Activated naive CD8-positive, alpha-beta T cell treated with anti-CD3 and anti-CD28 coated beads, Interleukin-2, amount 50 U/mL, for 24 hours (primary cell): ENCODE measurements around the gene GALE.
"Not testable (repeated sequence)": the region's sequence is repeated elsewhere in the genome, so short reads cannot be mapped to it uniquely, and the experiment has no call there.

Source experiments
- ATAC-seq: fragments of 150-1000 bp; cut with Tn5 transposase; one replicate; pipeline ENCODE4 v1.10.0; 2021
- DNase-seq: peaks from one replicate; pipeline ENCODE4 v3.0.0; 2021
- H3K27ac Mint-ChIP-seq: one replicate; pipeline ENCODE4 v1.8.0; 2021; ENCODE audit warnings: mild to moderate bottlenecking, mixed read lengths
- H3K27me3 Mint-ChIP-seq: one replicate; pipeline ENCODE4 v1.8.0; 2021; ENCODE audit warnings: mixed read lengths
- H3K36me3 Mint-ChIP-seq: one replicate; pipeline ENCODE4 v1.8.0; 2021; ENCODE audit warnings: low read depth, mixed read lengths
- H3K4me1 Mint-ChIP-seq: one replicate; pipeline ENCODE4 v1.8.0; 2021; ENCODE audit warnings: mixed read lengths
- H3K4me3 Mint-ChIP-seq: one replicate; pipeline ENCODE4 v1.8.0; 2021; ENCODE audit warnings: mild to moderate bottlenecking, moderate library complexity, mixed read lengths
- H3K9me3 Mint-ChIP-seq: one replicate; pipeline ENCODE4 v1.8.0; 2021; ENCODE audit warnings: mixed read lengths

The GALE gene

DNA sequence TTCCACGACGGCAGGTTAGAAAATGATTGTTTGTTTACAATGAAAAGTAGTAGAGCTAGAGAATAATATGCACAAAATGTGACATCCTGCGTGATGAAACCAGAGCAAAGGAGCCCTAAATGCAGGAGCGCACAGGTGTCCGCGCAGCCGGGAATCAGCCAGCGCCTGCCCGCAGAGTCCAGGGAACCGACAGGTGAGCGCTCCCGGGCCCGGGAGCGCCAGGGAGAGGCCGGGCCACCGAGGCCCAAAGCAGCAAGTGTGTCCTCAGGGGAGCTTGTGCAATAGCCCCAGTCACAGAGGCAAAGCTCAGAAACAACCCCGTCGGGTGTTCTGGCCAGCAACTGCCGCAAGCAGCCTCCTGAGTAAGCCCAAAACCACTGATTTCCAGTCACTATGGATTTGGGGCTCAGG lies 789 bp upstream of the GALE start:
- Mint-ChIP-seq H3K36me3 (peaks cover 8% of the 10 kb centered on the region), H3K4me1 (peaks cover 20% of the 10 kb centered on the region), H3K4me3 (peak overlapping the region; percentile 95), H3K27me3 (no peaks in the 10 kb centered on the region), H3K27ac (peak overlapping the region; percentile 83), H3K9me3 (no peaks in the 10 kb centered on the region)
- no peak for DNase-seq
- no peak for ATAC-seq

GRCh38 chr1:23799570-23800399 lies 769 bp downstream of the GALE start:
- Mint-ChIP-seq H3K27ac (peak overlapping the region; percentile 91), H3K9me3 (no peaks in the 10 kb centered on the region), H3K4me1 (peaks cover 20% of the 10 kb centered on the region), H3K27me3 (no peaks in the 10 kb centered on the region), H3K36me3 (peaks cover 9% of the 10 kb centered on the region), H3K4me3 (peak overlapping the region; percentile 95)
- ATAC-seq (peak; percentile 41), DNase-seq (peak; percentile 56)

DNA sequence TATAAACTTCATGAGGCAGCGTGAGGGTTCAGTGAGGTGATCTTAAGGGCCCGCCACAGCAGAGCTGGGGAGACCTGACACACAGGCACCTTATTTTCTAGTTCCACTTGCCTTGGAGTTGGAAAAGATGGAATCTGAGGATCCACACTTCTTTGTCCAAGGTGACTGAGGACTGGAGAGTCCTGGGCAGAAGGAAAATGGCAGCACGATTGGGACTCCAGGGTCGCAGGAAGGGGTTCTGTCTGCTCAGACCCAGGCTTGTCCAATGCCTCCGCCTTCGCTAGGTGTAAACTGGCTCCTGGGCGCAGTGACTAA lies 1.3 kb downstream of the GALE start:
- Mint-ChIP-seq H3K27ac (peak overlapping the region; percentile 91), H3K4me1 (peaks cover 20% of the 10 kb centered on the region), H3K4me3 (peak overlapping the region; percentile 95), H3K36me3 (peaks cover 12% of the 10 kb centered on the region), H3K9me3 (no peaks in the 10 kb centered on the region), H3K27me3 (no peaks in the 10 kb centered on the region)
- ATAC-seq (no peak), DNase-seq (no peak)

- ATAC-seq (no peak), DNase-seq (peak; percentile 30)
- H3K4me3 Mint-ChIP-seq: peak overlapping the region; percentile 95
- no peak overlapping the region for H3K27ac Mint-ChIP-seq
- no peaks in the 10 kb centered on the region for H3K27me3 Mint-ChIP-seq
- H3K9me3 Mint-ChIP-seq: no peaks in the 10 kb centered on the region
- H3K4me1 Mint-ChIP-seq: peaks cover 20% of the 10 kb centered on the region
- peaks cover 12% of the 10 kb centered on the region for H3K36me3 Mint-ChIP-seq
These were observed 1.9 kb downstream of the GALE start for GRCh38 chr1:23798662-23799142.

GRCh38 chr1:23797478-23798448 lies 2.8 kb downstream of the GALE start:
- ATAC-seq (no peak), DNase-seq (no peak)
- Mint-ChIP-seq H3K27ac (no peak overlapping the region), H3K4me1 (peaks cover 26% of the 10 kb centered on the region), H3K4me3 (no peak overlapping the region), H3K9me3 (no peaks in the 10 kb centered on the region), H3K27me3 (no peaks in the 10 kb centered on the region), H3K36me3 (peaks cover 12% of the 10 kb centered on the region)

DNA sequence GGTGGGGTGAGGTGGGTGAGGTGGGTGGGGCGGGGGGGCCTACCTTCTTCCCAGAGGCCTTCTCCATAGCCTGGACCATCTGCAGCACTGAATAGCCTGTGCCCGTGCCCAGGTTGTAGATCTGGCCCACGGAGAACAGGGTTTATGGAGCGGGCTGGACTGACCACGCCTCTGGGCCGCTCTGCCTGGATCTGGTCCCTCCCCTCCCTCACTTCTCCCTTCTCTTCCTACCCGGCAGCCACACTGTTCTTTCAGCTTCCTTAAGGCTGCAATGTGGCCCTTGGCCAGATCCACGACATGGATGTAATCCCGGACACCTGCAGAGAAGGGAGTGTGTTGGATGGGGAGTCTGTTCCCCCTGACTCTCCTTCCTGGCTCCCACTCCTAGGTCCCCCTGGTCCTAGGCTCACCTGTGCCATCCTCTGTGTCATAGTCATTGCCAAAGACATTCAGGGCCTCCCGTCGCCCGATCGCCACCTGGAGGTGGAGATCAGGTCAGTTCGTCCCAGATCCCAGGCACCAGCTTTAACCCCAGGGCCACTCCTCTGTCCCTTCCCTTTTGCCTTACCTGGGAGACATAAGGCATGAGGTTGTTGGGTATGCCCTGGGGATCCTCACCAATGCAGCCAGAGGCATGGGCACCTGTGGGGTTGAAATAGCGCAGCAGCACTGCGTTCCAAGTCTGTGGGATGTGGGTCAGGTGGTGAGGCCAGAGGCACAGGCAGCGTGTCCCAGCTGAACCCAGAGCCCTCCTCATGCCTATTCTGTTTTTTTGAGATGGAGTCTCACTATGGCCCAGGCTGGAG lies 3.9 kb downstream of the GALE start:
- Mint-ChIP-seq H3K9me3 (no peaks in the 10 kb centered on the region), H3K4me3 (no peak overlapping the region), H3K36me3 (peaks cover 12% of the 10 kb centered on the region), H3K27me3 (no peaks in the 10 kb centered on the region), H3K27ac (no peak overlapping the region), H3K4me1 (peaks cover 30% of the 10 kb centered on the region)
- DNase-seq: no peak
- no peak for ATAC-seq

DNA sequence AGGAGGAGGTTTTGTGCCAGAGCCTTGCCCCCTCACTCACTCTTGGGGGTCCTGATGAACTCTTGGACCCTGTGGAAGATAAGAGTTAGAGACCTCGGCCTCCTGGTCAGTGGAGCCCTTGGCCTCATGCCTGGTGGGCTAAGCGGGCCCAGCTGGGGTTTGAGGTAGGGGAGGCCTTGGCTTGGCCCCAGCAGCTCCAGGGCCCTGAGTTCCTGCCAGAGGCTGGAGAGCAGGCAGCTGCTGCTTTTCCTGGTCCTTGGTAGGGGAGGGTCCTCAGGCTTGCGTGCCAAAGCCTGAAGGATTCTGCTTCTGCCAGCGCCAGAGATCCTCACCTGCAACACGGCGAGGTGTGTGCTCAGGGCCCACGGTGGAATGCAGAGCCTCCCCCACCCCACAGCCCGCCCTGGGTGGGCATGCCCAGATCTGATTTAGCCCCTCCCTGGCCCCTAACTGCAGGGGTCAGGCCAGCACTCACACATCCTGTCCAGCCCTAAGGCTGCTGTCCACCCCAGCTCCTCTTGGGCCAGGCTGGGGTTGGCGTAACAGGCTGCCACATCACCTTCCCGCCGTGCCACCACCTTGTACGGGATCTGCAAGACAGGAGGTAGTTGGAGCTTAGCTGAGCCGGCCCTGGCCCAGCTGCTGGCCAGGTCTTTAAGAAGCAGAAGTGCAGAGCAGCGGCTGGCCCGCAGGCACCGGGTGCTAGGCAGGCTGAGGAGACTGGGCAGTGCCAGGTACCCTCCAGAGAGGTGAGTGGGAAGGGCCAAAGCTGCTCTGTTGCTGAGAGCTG lies 4.7 kb downstream of the GALE start:
- H3K36me3 Mint-ChIP-seq: peaks cover 12% of the 10 kb centered on the region
- no peak for DNase-seq
- no peaks in the 10 kb centered on the region for H3K27me3 Mint-ChIP-seq
- no peaks in the 10 kb centered on the region for H3K9me3 Mint-ChIP-seq
- no peak overlapping the region for H3K4me3 Mint-ChIP-seq
- H3K4me1 Mint-ChIP-seq: peaks cover 29% of the 10 kb centered on the region
- no peak for ATAC-seq
- no peak overlapping the region for H3K27ac Mint-ChIP-seq

GRCh38 chr1:23794732-23795182 lies 5.8 kb downstream of the GALE start:
- H3K4me1 Mint-ChIP-seq: peaks cover 37% of the 10 kb centered on the region
- not testable (repeated sequence) for H3K27ac Mint-ChIP-seq, ATAC-seq, H3K9me3 Mint-ChIP-seq, DNase-seq, H3K4me3 Mint-ChIP-seq, H3K27me3 Mint-ChIP-seq
- peaks cover 11% of the 10 kb centered on the region for H3K36me3 Mint-ChIP-seq

DNA sequence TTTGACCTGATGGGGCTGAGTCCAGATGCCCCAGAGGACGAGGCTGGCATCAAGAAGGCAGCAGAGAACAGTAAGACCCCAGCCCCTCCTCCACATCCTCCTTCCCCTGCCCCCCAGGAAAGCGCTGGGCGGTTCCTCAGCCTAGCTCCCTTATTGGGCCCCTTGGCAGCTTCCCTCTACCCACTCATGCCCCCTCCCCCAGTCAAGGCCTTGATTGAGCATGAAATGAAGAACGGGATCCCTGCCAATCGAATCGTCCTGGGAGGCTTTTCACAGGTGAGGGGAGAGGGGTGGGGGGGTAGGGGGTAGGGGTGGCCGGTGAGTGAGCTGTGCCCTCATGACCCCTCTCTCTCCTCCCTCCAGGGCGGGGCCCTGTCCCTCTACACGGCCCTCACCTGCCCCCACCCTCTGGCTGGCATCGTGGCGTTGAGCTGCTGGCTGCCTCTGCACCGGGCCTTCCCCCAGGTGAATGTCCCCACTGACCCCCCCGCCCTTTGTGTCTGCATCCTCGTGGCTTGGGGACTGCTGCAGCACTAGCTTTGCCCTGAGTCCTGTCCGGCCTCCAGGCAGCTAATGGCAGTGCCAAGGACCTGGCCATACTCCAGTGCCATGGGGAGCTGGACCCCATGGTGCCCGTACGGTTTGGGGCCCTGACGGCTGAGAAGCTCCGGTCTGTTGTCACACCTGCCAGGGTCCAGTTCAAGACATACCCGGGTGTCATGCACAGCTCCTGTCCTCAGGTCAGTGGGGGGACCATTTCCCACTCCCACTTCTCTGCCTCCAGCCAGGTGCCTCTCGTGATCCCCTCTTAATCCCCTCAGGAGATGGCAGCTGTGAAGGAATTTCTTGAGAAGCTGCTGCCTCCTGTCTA lies 6.5 kb downstream of the GALE start:
- ATAC-seq (no peak), DNase-seq (no peak)
- peaks cover 32% of the 10 kb centered on the region for H3K4me1 Mint-ChIP-seq
- no peak overlapping the region for H3K27ac Mint-ChIP-seq
- no peaks in the 10 kb centered on the region for H3K27me3 Mint-ChIP-seq
- peaks cover 10% of the 10 kb centered on the region for H3K36me3 Mint-ChIP-seq
- H3K4me3 Mint-ChIP-seq: no peak overlapping the region
- H3K9me3 Mint-ChIP-seq: no peaks in the 10 kb centered on the region

DNA sequence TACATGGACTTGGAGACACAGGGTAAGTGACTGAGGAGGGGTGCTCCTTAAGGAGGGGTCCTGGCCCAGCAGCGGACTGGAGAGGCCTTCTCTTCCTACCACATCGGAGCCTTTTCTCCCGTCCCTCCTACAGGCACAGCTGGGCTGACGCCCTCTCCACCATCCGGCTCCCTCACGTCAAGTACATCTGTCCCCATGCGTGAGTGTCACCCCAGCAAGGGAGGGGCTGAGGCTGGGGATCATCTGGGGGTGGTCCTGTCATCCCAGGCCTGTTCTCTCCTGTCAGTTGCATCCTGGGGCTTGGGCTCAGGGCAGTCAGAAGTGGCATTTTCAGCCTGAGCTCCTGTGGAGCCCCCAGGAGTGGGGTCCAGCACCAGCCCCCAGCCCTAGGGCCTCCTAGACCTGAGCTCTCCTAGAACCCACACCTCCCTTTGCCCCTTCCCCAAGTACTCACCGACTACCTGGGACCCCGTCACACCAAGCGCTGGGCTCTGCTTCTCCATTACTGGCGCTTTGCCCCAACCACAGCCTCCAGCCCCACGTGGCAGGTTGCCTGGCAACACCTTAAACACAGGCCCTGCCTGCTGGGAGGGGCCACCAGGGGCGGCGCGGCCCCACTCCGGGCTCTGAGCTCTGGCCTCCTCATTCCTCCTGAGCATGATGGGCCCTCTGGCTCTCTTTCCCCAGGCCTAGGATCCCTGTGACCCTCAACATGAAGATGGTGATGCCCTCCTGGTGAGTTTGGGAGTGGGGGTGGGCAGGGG lies 7.4 kb downstream of the GALE start:
- DNase-seq: peak; percentile 52
- no peak for ATAC-seq
- no peak overlapping the region for H3K27ac Mint-ChIP-seq
- H3K27me3 Mint-ChIP-seq: no peaks in the 10 kb centered on the region
- H3K36me3 Mint-ChIP-seq: peaks cover 6% of the 10 kb centered on the region
- peaks cover 25% of the 10 kb centered on the region for H3K4me1 Mint-ChIP-seq
- H3K4me3 Mint-ChIP-seq: peak overlapping the region; percentile 40
- H3K9me3 Mint-ChIP-seq: no peaks in the 10 kb centered on the region

- Mint-ChIP-seq H3K4me1 (peaks cover 25% of the 10 kb centered on the region), H3K9me3 (no peaks in the 10 kb centered on the region), H3K36me3 (peaks cover 15% of the 10 kb centered on the region), H3K27me3 (no peaks in the 10 kb centered on the region), H3K4me3 (peak overlapping the region; percentile 97), H3K27ac (peak overlapping the region; percentile 93)
- ATAC-seq (no peak), DNase-seq (no peak)
These were observed 8.2 kb downstream of the GALE start for GRCh38 chr1:23792151-23792945.
